Heart right ventricle (tissue), 16 donors: Measurements from ENCODE around the gene NSD1. TPM values are rescaled to one million over a fixed set of nuclear protein-coding genes. Genes with fewer than 3 reads are reported as not detected.

Source experiments
- ATAC-seq, 8 donors: fragments of 200-7000 bp; cut with Tn5 transposase; one replicate each; pipeline ENCODE4 v1.9.1; 2020; ENCODE audit warnings: mild to moderate bottlenecking in 8 of 8, moderate library complexity in 8 of 8, moderate number of reproducible peaks in 1 of 8
- DNase-seq, 2 donors: peaks; one replicate each; pipeline ENCODE4 v3.0.0-alpha.2; 2020
- H3K27ac ChIP-seq, 10 donors: fragments of 200-600 bp; sonication (generic) in 2 of 10; one replicate each; pipeline versions ENCODE4 v1.5.0 to v1.8.0; 2020 to 2022; ENCODE audit warnings: mild to moderate bottlenecking in 3 of 10
- H3K27me3 ChIP-seq, 7 donors: fragments of 200-600 bp; one replicate each; pipeline ENCODE4 v1.8.0; 2021 to 2022; ENCODE audit warnings: mild to moderate bottlenecking in 2 of 7
- H3K36me3 ChIP-seq, 9 donors: fragments of 200-600 bp; sonication (generic) in 1 of 9; one replicate each; pipeline versions ENCODE4 v1.5.0 to v1.8.0; 2020 to 2022; ENCODE audit warnings: mild to moderate bottlenecking in 2 of 9
- H3K4me1 ChIP-seq, 9 donors: fragments of 200-600 bp; sonication (generic) in 1 of 9; one replicate each; pipeline versions ENCODE4 v1.5.0 to v1.8.0; 2020 to 2022; ENCODE audit warnings: mild to moderate bottlenecking in 4 of 9
- H3K4me3 ChIP-seq, 10 donors: fragments of 200-600 bp; sonication (generic) in 2 of 10; one replicate each; pipeline versions ENCODE4 v1.5.0 to v1.8.0; 2020 to 2022; ENCODE audit warnings: mild to moderate bottlenecking in 7 of 10, moderate library complexity in 2 of 10
- H3K9me3 ChIP-seq, 11 donors: fragments of 200-600 bp in 10 of 11; sonication (generic) in 2 of 11; one replicate each; pipeline versions ENCODE4 v1.5.0 to v1.8.0; 2013 to 2022; ENCODE audit warnings: mild to moderate bottlenecking in 2 of 11, control low read depth in 1 of 11, moderate library complexity in 1 of 11
- CTCF ChIP-seq, 9 donors: fragments of 200-600 bp; sonication (generic) in 2 of 9; IDR thresholded peaks; one replicate each; pipeline versions ENCODE4 v1.5.0 to v1.8.0; 2021 to 2022; ENCODE audit warnings: antibody characterized with exemption in 9 of 9, mild to moderate bottlenecking in 5 of 9, moderate library complexity in 1 of 9
- WGBS, 2 donors: extraction: QIAGEN DNeasy Blood & Tissue Kit; methylation state at CpG; one replicate each; pipeline ENCODE4 v1.1.7; 2013; ENCODE audit warnings: inconsistent platforms in 1 of 2; 5-methylcytosine and 5-hydroxymethylcytosine counted together
- intact Hi-C, 10 donors: fragments of 100-400 bp; cut with DNase I; formaldehyde crosslinking; loops; one replicate each; pipeline versions ENCODE4 v1.11.1 to v1.14.2; 2022
- polyA plus RNA-seq, 2 donors: library from polyadenylated mRNA; stranded (reverse); fragments of 200-250 nt; gene quantifications; one replicate each; pipeline ENCODE4 v1.2.3, GENCODE V29; 2013
- total RNA-seq, 10 donors: library from RNA; stranded (reverse); fragmentation: NEBNext Ultra II Directional in 3 of 10; extraction: Animal tissue kit (Norgen Biotek cat#: 25700) in 3 of 10; gene quantifications; one replicate each; pipeline versions ENCODE4 v1.2.1 to v1.2.4, GENCODE V29; 2021 to 2023
- donor health status: Arrhythmogenic right ventricular cardiomyopathy.
- donor health status: ischemic (EF 13 %, LVEDD 7.1; RV severe dilation, severe dysfunction).
- donor health status: healthy with polysubstance abuse.
- donor health status: DM: no; HTN: yes; CAD: no.
- donor health status: DM: no; HTN: no; CAD: no.
- donor health status: ischemic (EF 25% LVEDD 6.9; RV normal size, moderate dysfunction).
- donor health status: ischemic (EF 25% LVEDD 5.7; RV mildly dilated, moderate dysfunction).
- donor health status: healthy.
- donor health status: DM: yes; HTN: yes; CAD: no.
- donor health status: Ischemic cardiomyopathy.
- donor health status: ischemic (EF 35%, LVEDD 5.7; RV mildly dilated, moderate dysfunction).
- donor health status: nonischemic (EF 11% LVEDD 7.7; RV severe dilation, severe dysfunction).
- donor health status: DM: yes; HTN: yes; CAD: no.
- donor health status: PGD.
- donor health status: ischemic (EF 29% LVEDD 5.4; RV normal size, mild dysfunction).
- donor health status: nonischemic (EF 23%, LVEDD 6.1; RV moderate dilation, normal function).

NSD1 gene
- total and polyA plus RNA-seq, 12 donors: 5.6 to 62.9 (median 47.1) TPM

- H3K4me3 ChIP-seq: no peak overlapping the region
- H3K36me3 ChIP-seq: peaks cover 0 to 12% (median 0%) of the 10 kb centered on the region in 9 donors
- no peaks in the 10 kb centered on the region for H3K27me3 ChIP-seq
- WGBS, 2 donors: 92 to 93% methylated on average over 15 of the region's 15 CpGs
- intact Hi-C loops: loop anchor here in 4 of 10 donors (5.0 to 10.0 kb wide), 5 partner anchors 51 to 191 kb away; partner anchors contain the start of genes PDLIM7 (in 2 of the 4) and DOK3 (in 1 of the 4)
- DNase-seq (no peak), ATAC-seq (no peak)
- H3K9me3 ChIP-seq: no peaks in the 10 kb centered on the region
- H3K27ac ChIP-seq: no peak overlapping the region
- TF ChIP-seq CTCF (IDR thresholded peaks at IDR 0.05): no peak
- H3K4me1 ChIP-seq: peaks cover 14 to 45% (median 28%) of the 10 kb centered on the region in 9 donors
Observed at GRCh38 chr5:177313561-177314259, 180.1 kb downstream of the NSD1 start.

GRCh38 chr5:177314376-177315342 lies 181.1 kb downstream of the NSD1 start:
- no peak overlapping the region for H3K27ac ChIP-seq
- H3K4me1 ChIP-seq: peaks cover 14 to 36% (median 28%) of the 10 kb centered on the region in 9 donors
- no peak overlapping the region for H3K4me3 ChIP-seq
- ATAC-seq (no peak), DNase-seq (no peak)
- 85% methylated on average over 18 of the region's 18 CpGs for WGBS, 2 donors
- peaks cover 0 to 12% (median 0%) of the 10 kb centered on the region in 9 donors for H3K36me3 ChIP-seq
- H3K27me3 ChIP-seq: no peaks in the 10 kb centered on the region
- intact Hi-C loops: loop anchor here in 6 of 10 donors (5.0 to 10.0 kb wide), 9 partner anchors 38 to 190 kb away; partner anchors contain the start of genes PDLIM7 (in 2 of the 6), DOK3 (in 1 of the 6) and LMAN2 (in 1 of the 6)
- TF ChIP-seq CTCF (IDR thresholded peaks at IDR 0.05): no peak
- no peaks in the 10 kb centered on the region for H3K9me3 ChIP-seq

- ATAC-seq (no peak), DNase-seq (no peak)
- intact Hi-C loops: loop anchor here in 6 of 10 donors (5.0 to 10.0 kb wide), 8 partner anchors 37 to 189 kb away; partner anchors contain the start of genes DOK3 (in 1 of the 6), LMAN2 (in 1 of the 6) and PDLIM7 (in 1 of the 6)
- 93 to 94% methylated on average over 7 of the region's 7 CpGs for WGBS, 2 donors
- no peak for TF ChIP-seq CTCF (IDR thresholded peaks at IDR 0.05)
- no peaks in the 10 kb centered on the region for H3K9me3 ChIP-seq
- no peak overlapping the region for H3K4me3 ChIP-seq
- H3K4me1 ChIP-seq: peaks cover 14 to 32% (median 25%) of the 10 kb centered on the region in 9 donors
- no peak overlapping the region for H3K27ac ChIP-seq
- peaks cover 0 to 12% (median 0%) of the 10 kb centered on the region in 9 donors for H3K36me3 ChIP-seq
- H3K27me3 ChIP-seq: no peaks in the 10 kb centered on the region
Observed at GRCh38 chr5:177315411-177315810, 181.8 kb downstream of the NSD1 start.

GRCh38 chr5:177316005-177316404 lies 182.4 kb downstream of the NSD1 start:
- ATAC-seq: no peak
- 81 to 97% methylated on average over 3 of the region's 3 CpGs for WGBS, 2 donors
- no peak for TF ChIP-seq CTCF (IDR thresholded peaks at IDR 0.05)
- no peaks in the 10 kb centered on the region for H3K27me3 ChIP-seq
- peaks cover 14 to 32% (median 19%) of the 10 kb centered on the region in 9 donors for H3K4me1 ChIP-seq
- DNase-seq: no peak
- H3K27ac ChIP-seq: no peak overlapping the region
- H3K4me3 ChIP-seq: no peak overlapping the region
- peaks cover 0 to 16% (median 0%) of the 10 kb centered on the region in 9 donors for H3K36me3 ChIP-seq
- H3K9me3 ChIP-seq: no peaks in the 10 kb centered on the region
- intact Hi-C loops: loop anchor here in 6 of 10 donors (5.0 to 10.0 kb wide), 8 partner anchors 36 to 189 kb away; partner anchors contain the start of genes DOK3 (in 1 of the 6), LMAN2 (in 1 of the 6) and PDLIM7 (in 1 of the 6)
